ENCODE results near the gene GDA.

DNA sequence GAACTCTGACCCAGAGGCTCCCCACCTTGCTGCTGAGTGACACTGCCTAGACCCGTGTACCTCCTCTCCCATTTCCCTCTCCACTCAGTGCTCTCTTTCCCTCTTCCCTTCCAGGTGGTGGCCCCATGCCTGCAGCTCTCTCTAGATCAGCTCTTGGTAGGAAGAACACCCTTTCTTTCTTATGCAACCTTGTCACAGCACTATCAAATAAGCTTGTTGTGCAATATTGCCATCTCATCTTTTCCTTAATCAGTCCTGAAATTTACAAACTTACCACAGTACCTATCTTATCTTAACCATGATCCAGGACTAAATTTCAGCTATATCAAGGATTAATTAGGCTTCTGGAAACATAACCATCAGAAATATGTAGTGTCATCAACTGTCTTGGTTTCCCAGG is 127.2 kb downstream of the GDA start:
- TF ChIP-seq POLR2A (IDR thresholded peaks at IDR 0.05): no peak
- TF ChIP-seq, protein P1, sequence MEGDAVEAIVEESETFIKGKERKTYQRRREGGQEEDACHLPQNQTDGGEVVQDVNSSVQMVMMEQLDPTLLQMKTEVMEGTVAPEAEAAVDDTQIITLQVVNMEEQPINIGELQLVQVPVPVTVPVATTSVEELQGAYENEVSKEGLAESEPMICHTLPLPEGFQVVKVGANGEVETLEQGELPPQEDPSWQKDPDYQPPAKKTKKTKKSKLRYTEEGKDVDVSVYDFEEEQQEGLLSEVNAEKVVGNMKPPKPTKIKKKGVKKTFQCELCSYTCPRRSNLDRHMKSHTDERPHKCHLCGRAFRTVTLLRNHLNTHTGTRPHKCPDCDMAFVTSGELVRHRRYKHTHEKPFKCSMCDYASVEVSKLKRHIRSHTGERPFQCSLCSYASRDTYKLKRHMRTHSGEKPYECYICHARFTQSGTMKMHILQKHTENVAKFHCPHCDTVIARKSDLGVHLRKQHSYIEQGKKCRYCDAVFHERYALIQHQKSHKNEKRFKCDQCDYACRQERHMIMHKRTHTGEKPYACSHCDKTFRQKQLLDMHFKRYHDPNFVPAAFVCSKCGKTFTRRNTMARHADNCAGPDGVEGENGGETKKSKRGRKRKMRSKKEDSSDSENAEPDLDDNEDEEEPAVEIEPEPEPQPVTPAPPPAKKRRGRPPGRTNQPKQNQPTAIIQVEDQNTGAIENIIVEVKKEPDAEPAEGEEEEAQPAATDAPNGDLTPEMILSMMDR (IDR thresholded peaks at IDR 0.05): no peak

Data from lower leg skin (tissue), 3 donors.